Testis (tissue), 3 donors: Measurements from ENCODE around the gene ANK2. TPM values are rescaled to one million over a fixed set of nuclear protein-coding genes. Genes with fewer than 3 reads are reported as not detected.
A peak's percentile ranks its signal among the peaks of the same experiment; 100 is the strongest.

Source experiments
- DNase-seq: peaks from one replicate; pipeline ENCODE4 v3.0.0-alpha.2; 2019
- H3K27ac ChIP-seq, 2 donors: fragments of 200-600 bp; sonication (generic); one replicate each; pipeline ENCODE4 v1.5.1; 2019
- H3K27me3 ChIP-seq: fragments of 200-600 bp; sonication (generic); one replicate; pipeline ENCODE4 v1.5.1; 2019
- H3K36me3 ChIP-seq: fragments of 200-600 bp; sonication (generic); one replicate; pipeline ENCODE4 v1.5.1; 2017; ENCODE audit warnings: low read depth; ENCODE audit errors: missing control alignments
- H3K4me1 ChIP-seq: fragments of 200-600 bp; sonication (generic); one replicate; pipeline ENCODE4 v1.5.1; 2019
- H3K4me3 ChIP-seq, 2 donors: fragments of 200-600 bp; sonication (generic); one replicate each; pipeline ENCODE4 v1.5.1; 2017 to 2019
- H3K9me3 ChIP-seq: fragments of 200-600 bp; sonication (generic); one replicate; pipeline ENCODE4 v1.5.1; 2017
- CTCF ChIP-seq, 3 experiments: fragments of 450-650 bp in 2 of 3; fragments of 200-600 bp in 1 of 3; sonication (generic) in 1 of 3; IDR thresholded peaks; one replicate each; pipeline ENCODE4 v1.5.1; 2016 to 2019; ENCODE audit warnings: antibody characterized with exemption in 3 of 3, mild to moderate bottlenecking in 2 of 3, moderate library complexity in 1 of 3
- POLR2A ChIP-seq: fragments of 450-650 bp; IDR thresholded peaks from one replicate; pipeline ENCODE4 v1.6.1; 2017; ENCODE audit warnings: antibody characterized with exemption, mild to moderate bottlenecking, moderate library complexity
- WGBS, 2 donors: methylation state at CpG; one replicate each; pipeline ENCODE4 v1.1.5; 2018; 5-methylcytosine and 5-hydroxymethylcytosine counted together
- intact Hi-C: fragments of 100-400 bp; cut with DNase I; formaldehyde crosslinking; loops from one replicate; pipeline ENCODE4 v1.15.1; 2023; ENCODE audit warnings: low total_unique reads
- polyA plus RNA-seq: library from polyadenylated mRNA; stranded (reverse); fragments of 350-450 nt; fragmentation: Illumina TruSeq; extraction: RNeasy Lipid Tissue Mini Kit (QIAGEN cat#74804); gene quantifications from one replicate; pipeline ENCODE4 v1.2.3, GENCODE V29; 2014; ENCODE audit warnings: low read depth, low replicate concordance; ENCODE audit not compliant: insufficient read depth
- total RNA-seq, 2 donors: library from RNA; depleted of rRNA; stranded (reverse); fragments of >200 nt; gene quantifications; one replicate each; pipeline ENCODE4 v1.2.3, GENCODE V29; 2016

Gene ANK2
- total and polyA plus RNA-seq, 3 donors from 2014 or later, result 28.0 to 40.0 (median 28.6) TPM

GRCh38 chr4:113106108-113106507 lies 56.7 kb downstream of the ANK2 start:
- no peaks in the 10 kb centered on the region for H3K4me1 ChIP-seq
- no peaks in the 10 kb centered on the region for H3K9me3 ChIP-seq
- no peaks in the 10 kb centered on the region for H3K36me3 ChIP-seq
- peak in 2 of 3 experiments; percentile 23 to 36 for TF ChIP-seq CTCF (IDR thresholded peaks at IDR 0.05)
- no peak for TF ChIP-seq POLR2A
- no peaks in the 10 kb centered on the region for H3K27me3 ChIP-seq
- intact Hi-C loops, result no loop called here
- no peak for DNase-seq
- no peak overlapping the region for H3K27ac ChIP-seq
- no peak overlapping the region for H3K4me3 ChIP-seq

- Histone ChIP-seq H3K4me3 (no peak overlapping the region), H3K27me3 (no peaks in the 10 kb centered on the region), H3K4me1 (no peaks in the 10 kb centered on the region), H3K36me3 (no peaks in the 10 kb centered on the region), H3K27ac (no peak overlapping the region), H3K9me3 (no peaks in the 10 kb centered on the region)
- WGBS, 2 donors, result 56 to 57% methylated on average over 4 of the region's 4 CpGs
- no peak for DNase-seq
- intact Hi-C loops, result no loop called here
- TF ChIP-seq POLR2A (no peak), CTCF (IDR thresholded peaks at IDR 0.05) (no peak)
Observed at GRCh38 chr4:113109106-113109718, 59.8 kb downstream of the ANK2 start.

GRCh38 chr4:113112338-113112978 lies 63.0 kb downstream of the ANK2 start:
- intact Hi-C loops, result no loop called here
- 77 to 89% methylated on average over 2 of the region's 2 CpGs for WGBS, 2 donors
- Histone ChIP-seq H3K36me3 (no peaks in the 10 kb centered on the region), H3K27ac (no peak overlapping the region), H3K27me3 (no peaks in the 10 kb centered on the region), H3K9me3 (no peaks in the 10 kb centered on the region), H3K4me1 (no peaks in the 10 kb centered on the region), H3K4me3 (no peak overlapping the region)
- no peak for TF ChIP-seq CTCF (IDR thresholded peaks at IDR 0.05)
- no peak for TF ChIP-seq POLR2A
- no peak for DNase-seq

- H3K4me1 ChIP-seq, result no peaks in the 10 kb centered on the region
- no peak for DNase-seq
- no peak overlapping the region for H3K27ac ChIP-seq
- H3K9me3 ChIP-seq, result no peaks in the 10 kb centered on the region
- no peak overlapping the region for H3K4me3 ChIP-seq
- H3K27me3 ChIP-seq, result no peaks in the 10 kb centered on the region
- intact Hi-C loops, result no loop called here
- 90 to 92% methylated on average over 2 of the region's 2 CpGs for WGBS, 2 donors
- no peaks in the 10 kb centered on the region for H3K36me3 ChIP-seq
- TF ChIP-seq CTCF (IDR thresholded peaks at IDR 0.05), result no peak
- no peak for TF ChIP-seq POLR2A
Observed at GRCh38 chr4:113113151-113113550, 63.7 kb downstream of the ANK2 start.

GRCh38 chr4:113114884-113115283 lies 65.4 kb downstream of the ANK2 start:
- no peaks in the 10 kb centered on the region for H3K27me3 ChIP-seq
- 57 to 70% methylated on average over 2 of the region's 2 CpGs for WGBS, 2 donors
- no peak for TF ChIP-seq POLR2A
- TF ChIP-seq CTCF (IDR thresholded peaks at IDR 0.05), result no peak

More at GRCh38 chr4:113114884-113115283, 65.4 kb downstream of the ANK2 start:
- no peak for DNase-seq
- Histone ChIP-seq H3K36me3 (no peaks in the 10 kb centered on the region), H3K4me3 (no peak overlapping the region), H3K9me3 (no peaks in the 10 kb centered on the region), H3K4me1 (no peaks in the 10 kb centered on the region), H3K27ac (no peak overlapping the region)
- intact Hi-C loops, result no loop called here
